ENCODE measurements around the gene JOSD2.

Gene JOSD2

DNA sequence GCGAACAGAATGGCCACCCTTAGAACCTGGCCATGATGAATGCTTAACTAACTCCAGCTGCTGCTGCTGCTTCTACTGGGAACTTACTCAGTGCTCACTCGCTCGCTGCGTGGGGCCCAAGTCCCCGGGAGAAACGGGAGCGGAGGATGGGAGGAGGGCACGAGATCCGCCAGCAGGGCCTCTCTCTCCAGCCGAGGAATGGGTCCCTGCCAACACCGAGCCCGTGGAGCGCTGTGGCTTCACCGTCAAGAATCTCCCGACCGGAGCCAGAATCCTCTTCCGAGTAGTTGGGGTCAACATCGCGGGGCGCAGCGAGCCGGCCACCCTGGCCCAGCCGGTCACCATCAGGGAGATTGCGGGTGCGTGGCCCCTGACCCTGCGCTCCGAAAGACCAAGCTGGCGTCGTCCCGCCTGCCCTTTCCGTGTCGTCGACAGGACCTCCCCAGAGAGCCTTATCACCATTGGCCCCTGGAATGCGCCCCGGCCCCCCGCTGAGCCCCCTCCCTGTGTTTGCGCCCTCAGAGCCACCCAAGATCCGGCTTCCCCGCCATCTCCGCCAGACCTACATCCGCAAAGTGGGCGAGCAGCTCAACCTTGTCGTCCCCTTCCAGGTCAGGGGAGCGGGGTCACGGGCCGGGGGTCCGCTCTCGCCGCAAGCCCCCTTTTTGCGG is 52.5 kb downstream of the JOSD2 start:
- in situ Hi-C loops (cut with MboI; ENCODE audit: low sequenced_read_pairs): no loop called here

DNA sequence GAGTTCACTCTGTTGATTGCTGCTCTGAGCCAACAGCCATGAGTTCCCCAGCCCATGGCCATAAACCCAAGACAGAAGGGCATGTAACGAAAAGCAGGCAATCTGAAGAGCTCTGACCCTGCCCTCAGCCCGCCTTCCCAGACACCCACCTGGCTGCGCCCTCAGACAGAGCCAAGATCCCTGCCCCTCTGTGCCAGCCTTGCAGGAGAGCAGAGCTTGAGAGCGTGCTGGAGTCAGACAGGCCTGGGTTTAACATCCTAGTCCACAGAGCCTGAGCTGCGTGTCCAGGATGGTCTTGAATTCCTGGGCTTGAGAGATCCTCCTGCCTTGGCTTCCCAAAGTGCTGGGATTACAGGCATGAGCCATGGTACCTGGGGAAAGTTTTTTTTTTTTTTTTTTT is 53.7 kb downstream of the JOSD2 start:
- in situ Hi-C loops (cut with MboI; ENCODE audit: low sequenced_read_pairs): no loop called here

Data from HL-60/S4 treated with retinoic acid at 250 ng/mL for 4 days and 3 days (cell line).